GM18511 (cell line): ENCODE measurements around the gene CAMKMT.

Experiments used
- ATAC-seq: cut with Tn5 transposase; IDR thresholded peaks from one replicate; pipeline ENCODE4 v1.9.1; 2021; ENCODE audit warnings: mild to moderate bottlenecking, moderate library complexity; ENCODE audit not compliant: unreplicated experiment

CAMKMT gene

GRCh38 chr2:44722026-44722625 lies 360.4 kb downstream of the CAMKMT start:
- peak; percentile 70 for ATAC-seq

- ATAC-seq = no peak
Observed at GRCh38 chr2:44723921-44724320, 362.2 kb downstream of the CAMKMT start.

DNA sequence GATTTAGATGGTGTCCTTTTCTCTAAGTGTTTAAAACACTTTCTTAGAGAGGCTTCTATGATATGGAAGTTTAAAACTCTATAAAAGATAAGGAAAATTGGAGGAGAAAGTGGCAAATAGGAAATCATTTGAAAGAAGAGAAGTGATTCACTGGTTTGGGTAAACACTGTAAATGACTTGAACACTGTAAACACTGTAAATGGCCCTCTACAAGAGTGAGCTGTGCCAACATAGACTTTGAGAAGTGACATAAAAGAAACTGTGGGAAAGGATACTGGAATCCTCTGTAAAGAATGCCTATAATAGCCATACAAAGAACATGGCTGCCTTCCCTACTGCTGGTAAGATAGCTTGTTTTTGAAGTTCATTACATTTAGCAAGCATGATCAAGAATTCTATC lies 368.8 kb downstream of the CAMKMT start:
- ATAC-seq = no peak

GRCh38 chr2:44731505-44731904 lies 369.8 kb downstream of the CAMKMT start:
- ATAC-seq = peak; percentile 98

GRCh38 chr2:44736270-44736942 lies 374.7 kb downstream of the CAMKMT start:
- ATAC-seq = no peak

GRCh38 chr2:44740678-44741077 lies 378.9 kb downstream of the CAMKMT start:
- ATAC-seq = no peak

DNA sequence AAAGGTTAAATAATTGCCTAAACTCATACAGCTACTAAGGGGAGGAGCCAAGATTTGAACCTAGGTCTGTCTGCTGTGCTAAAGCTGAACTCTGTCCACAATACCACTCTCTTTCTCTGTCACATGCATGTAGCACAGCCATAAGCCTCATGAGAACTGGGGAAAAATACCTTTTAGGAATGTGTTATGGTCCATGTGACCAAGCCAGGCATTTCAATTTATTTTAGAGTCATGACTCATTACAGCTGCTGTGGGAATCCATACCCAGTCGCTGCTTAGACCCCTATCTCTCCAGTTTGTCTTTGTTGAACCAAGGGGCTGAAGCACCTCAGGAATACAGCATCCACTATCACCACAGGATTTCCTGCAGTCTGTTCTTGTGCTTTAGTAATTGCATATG lies 379.8 kb downstream of the CAMKMT start:
- ATAC-seq = no peak

- ATAC-seq = no peak
Observed at GRCh38 chr2:44742057-44742456, 380.3 kb downstream of the CAMKMT start.

- ATAC-seq = no peak
Observed at GRCh38 chr2:44743473-44743872, 381.7 kb downstream of the CAMKMT start.

DNA sequence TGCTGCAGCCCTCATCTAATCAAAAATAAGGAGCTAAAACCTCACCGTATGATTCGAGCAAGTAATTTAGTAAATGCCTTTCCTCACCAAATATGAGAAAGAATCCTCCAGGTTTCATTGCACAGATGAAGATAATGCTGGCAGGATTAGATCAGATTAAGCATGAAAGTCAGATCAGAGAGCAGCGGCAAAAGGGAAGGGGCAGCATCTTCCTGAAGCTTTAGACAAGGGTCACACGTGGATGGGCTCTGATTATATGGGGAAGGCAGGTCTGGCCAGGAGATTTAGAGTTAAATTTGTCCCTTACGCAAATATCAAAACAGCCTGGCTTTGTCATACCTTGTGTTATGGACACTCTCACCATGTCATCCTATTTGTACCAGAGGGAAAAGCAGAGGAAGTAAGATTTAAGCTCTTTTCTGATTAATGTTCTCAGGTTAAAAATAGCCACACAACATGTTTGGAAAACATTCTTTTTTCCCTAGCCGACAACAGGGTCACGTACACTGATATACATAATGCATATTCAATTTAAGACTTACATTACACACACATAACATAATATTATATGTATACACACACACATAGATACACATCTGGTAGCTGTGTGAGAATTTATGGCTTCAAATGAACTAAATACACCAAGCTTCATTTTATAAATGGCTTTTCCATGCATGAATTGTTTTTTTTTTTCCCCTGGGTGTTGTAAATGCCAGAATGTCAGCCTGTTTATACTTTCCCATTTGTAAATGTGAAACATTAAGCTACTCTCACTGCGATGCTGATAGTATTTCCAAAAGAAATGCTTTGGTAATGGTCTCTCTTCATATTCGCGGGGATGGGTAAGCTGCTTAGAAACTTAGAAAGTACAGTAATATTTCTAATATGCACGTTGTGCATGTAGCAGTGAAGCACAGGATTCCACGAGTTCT lies 383.5 kb downstream of the CAMKMT start:
- ATAC-seq = no peak

DNA sequence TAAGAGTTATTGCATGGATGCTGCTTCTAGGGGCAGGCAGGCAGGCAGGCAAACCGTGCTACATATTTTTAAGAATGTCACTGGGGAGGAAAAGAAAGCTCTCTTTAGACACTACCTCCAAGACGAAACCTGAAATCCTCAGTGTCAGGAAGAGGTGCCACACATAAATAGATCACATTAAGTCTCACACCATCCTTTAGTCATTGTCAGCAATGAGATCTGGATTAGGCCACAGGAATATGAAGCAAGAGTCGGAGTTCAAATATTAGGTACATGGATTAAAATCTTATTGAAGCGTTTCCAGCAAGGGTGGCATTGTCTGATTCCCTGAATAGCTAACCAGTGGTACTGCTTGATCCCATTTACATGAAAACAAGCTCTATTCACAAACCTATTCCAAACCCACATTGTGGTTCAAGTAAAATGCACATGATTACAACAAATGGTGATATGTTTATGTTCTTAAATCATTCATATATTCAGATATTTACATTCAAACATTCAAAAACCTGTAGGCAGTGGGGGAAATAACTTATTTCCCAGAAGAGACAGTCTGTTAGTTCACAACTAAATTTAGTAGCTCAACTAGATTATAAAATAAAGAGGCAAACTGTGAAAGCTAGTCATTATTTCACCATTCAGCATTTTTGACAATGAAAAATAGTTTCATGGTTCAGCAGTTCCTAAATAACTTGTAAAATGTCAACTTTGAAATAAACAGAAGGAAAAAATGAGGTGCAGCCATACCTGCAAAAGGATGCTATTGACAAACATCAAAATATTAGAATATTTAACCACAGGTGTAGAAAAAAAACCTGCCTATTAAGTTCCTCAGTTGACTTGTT lies 384.4 kb downstream of the CAMKMT start:
- no peak for ATAC-seq

DNA sequence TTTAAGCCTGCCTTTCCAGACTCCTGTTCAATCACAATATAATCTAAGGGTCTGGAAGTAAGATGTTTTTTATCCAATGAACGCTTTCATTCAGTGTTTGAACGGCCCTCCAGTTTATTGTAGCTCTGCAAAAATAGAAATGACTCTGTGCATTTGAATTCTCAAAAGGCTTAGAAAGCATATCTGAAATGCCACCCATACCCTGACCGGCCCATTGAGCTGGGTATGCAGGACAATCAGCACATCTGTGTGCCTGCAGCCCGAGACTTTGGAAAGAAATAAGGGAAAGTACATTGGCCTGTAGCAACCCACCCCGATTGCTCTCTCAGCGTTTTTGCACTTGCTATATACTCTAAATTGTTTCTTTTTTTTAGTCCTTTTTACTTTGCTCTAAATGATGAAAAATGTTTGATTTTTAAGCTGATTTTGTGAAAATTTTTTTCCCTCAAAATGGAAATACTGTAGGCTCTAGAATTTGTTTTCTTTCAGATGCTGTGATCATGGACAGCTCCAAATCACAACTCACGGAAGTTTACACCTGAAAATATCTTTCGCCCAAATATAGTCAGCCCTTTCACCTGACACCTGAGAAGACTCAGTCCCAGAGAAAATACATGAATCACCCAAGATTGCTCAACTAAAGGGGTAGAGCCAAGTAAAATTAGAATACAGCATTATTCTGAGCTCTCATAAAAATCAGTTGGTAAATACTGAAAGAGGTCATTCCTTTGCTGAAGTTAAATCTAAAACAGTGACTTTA lies 385.3 kb downstream of the CAMKMT start:
- no peak for ATAC-seq

- no peak for ATAC-seq
Observed at GRCh38 chr2:44747794-44748193, 386.0 kb downstream of the CAMKMT start.

DNA sequence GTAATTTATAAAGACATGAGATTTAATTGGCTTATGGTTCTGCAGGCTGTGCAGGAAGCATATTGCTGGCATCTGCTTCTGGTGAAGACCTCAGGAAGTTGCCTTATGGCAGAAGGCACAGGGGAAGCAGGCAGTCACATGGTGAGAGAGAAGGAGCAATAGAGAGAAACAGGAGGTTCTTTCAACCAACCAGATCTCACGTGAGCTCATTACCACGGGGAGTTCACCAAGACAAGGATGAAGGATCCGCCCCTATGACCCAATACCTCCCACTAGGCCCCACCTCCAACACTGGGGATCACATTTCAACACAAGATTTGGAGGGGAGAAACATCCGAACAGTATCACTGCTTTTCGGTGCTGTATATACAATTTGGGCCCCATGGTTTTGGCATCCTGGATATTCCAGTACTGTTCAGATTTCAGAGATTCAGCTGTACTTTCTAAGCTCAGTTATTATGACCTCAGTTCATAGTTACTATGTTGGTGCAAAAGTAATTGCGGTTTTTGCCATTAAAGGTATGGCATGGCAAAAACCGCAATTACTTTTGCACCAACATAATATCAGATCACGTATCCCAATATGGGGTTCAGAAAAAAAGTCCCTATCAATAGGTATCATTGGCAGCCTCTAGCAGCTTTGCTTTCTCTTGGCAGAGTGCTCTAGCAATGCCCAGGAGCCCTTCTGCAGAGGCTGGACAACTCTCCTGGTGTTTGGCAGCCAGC lies 390.2 kb downstream of the CAMKMT start:
- ATAC-seq = no peak

DNA sequence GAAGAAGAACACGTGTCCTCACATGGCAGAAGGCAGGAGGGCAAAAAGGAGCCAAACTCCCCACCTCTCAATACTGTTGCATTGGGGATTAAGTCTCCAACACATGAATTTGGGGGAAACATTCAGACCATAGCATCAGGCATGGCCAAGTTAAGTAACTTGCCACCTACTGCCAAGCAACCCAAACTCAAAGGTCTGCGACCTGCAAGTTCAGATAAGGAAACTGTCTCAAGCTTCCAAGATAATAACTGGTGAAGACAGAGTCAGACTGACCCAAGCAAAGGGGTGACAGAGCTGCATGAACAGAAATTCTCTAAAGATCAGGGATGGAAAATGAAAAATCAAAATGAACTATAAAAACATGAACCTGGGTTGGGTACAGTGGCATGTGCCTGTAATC lies 391.0 kb downstream of the CAMKMT start:
- ATAC-seq = no peak

- peak; percentile 87 for ATAC-seq
Observed at GRCh38 chr2:44753552-44754285, 392.0 kb downstream of the CAMKMT start.

DNA sequence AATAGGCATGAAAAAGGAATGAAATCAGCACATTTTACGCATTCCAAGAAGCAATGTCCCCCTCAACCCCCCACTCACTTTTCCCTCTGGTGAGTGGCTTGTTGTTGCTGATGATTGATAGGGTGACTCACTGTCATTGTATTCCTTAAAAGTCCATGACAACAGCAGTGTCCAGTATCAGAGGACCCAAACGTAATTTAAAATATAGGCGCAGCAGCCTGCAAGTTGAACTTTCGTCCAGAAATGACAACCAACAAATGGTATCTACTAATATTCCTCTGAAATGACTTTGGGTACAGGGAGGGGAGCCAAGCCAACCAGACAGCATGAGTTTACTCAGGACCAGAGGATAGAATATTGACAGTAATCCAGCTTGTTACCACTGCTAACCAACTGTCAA lies 396.8 kb downstream of the CAMKMT start:
- ATAC-seq = no peak

DNA sequence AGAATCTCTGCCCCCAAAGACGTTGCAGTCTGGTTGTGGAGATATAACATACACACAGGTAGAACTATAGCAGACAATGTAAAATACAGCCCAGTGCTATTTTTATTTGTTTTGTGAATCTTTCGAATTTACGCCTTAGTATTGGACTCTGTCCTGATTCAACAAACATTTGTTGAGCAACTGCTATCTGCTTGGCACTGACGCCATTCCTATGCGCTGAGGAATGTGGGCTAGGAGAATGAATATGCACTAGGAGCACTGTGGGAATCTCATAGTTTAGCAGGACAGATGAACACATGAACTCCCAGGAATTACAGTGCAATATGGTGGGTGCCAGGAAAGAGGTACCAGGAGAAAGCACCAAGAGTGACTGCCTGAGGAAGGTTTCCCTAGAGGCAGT lies 398.1 kb downstream of the CAMKMT start:
- ATAC-seq = no peak

GRCh38 chr2:44763275-44763782 lies 401.6 kb downstream of the CAMKMT start:
- no peak for ATAC-seq
